ENCODE results near the gene EBP. TPM values are rescaled to one million over a fixed set of nuclear protein-coding genes. Genes with fewer than 3 reads are reported as not detected.

EBP gene
- total RNA-seq, 1 donor from 2014 or later, result 126 TPM

Other genes starting within 250 kb of the EBP start
- not detected in 2 replicates for gene SSX3, start 165.1 kb upstream of the EBP start, total RNA-seq
- not detected in 2 replicates for gene SSX4, start 138.3 kb upstream of the EBP start, total RNA-seq
- gene SSX4B, start 109.8 kb upstream of the EBP start, total RNA-seq, result not detected in 2 replicates
- gene SLC38A5, start 51.5 kb upstream of the EBP start, total RNA-seq, result 10.6 and 24.2 TPM in 2 replicates
- gene FTSJ1, start 45.6 kb upstream of the EBP start, total RNA-seq, result 45.1 and 56.7 TPM in 2 replicates
- gene PORCN, start 12.8 kb upstream of the EBP start, total RNA-seq, result 4.9 and 7.0 TPM in 2 replicates
- gene TBC1D25, start 17.9 kb downstream of the EBP start, total RNA-seq, result 7.8 and 11.6 TPM in 2 replicates
- gene RBM3, start 52.7 kb downstream of the EBP start, total RNA-seq, result 121 and 148 TPM in 2 replicates
- gene WDR13, start 75.7 kb downstream of the EBP start, total RNA-seq, result 137 and 143 TPM in 2 replicates
- 0.09 TPM in 1 of 2 replicates, not detected in the other for gene WAS, start 162.0 kb downstream of the EBP start, total RNA-seq
- gene SUV39H1, start 174.9 kb downstream of the EBP start, total RNA-seq, result 4.3 and 9.8 TPM in 2 replicates
- gene GLOD5, start 239.9 kb downstream of the EBP start, total RNA-seq, result 0.28 TPM in 1 of 2 replicates, not detected in the other